Panc1 (cell line): Measurements from ENCODE around the gene IFNA2. TPM values are rescaled to one million over a fixed set of nuclear protein-coding genes. Genes with fewer than 3 reads are reported as not detected.
A peak's percentile ranks its signal among the peaks of the same experiment; 100 is the strongest.
"Not testable (repeated sequence)": the region's sequence is repeated elsewhere in the genome, so short reads cannot be mapped to it uniquely, and the experiment has no call there.

Source experiments
- ATAC-seq: fragments of 200-7000 bp; cut with Tn5 transposase; 2 replicates; pipeline ENCODE4 v1.9.1; 2020; ENCODE audit warnings: mild to moderate bottlenecking, moderate library complexity
- BruUV-seq: library from RNA; stranded (reverse); fragments of 400-500 nt; replicated peaks from 2 replicates; lab custom pipeline; 2021; lab: Mats Ljungman, UMichigan
- CTCF ChIA-PET: fragments of 300-600 bp; sonication (Branson Sonifier 250); formaldehyde crosslinking; loops from one replicate; lab custom pipeline; 2022; ENCODE audit warnings: antibody characterized with exemption; lab: Charles Lee
- POLR2A ChIA-PET: fragments of 300-600 bp; sonication (Branson Sonifier 250); formaldehyde crosslinking; loops from one replicate; lab custom pipeline; 2022; ENCODE audit warnings: antibody characterized with exemption; lab: Charles Lee
- DNase-seq: peaks from one replicate; pipeline ENCODE4 v3.0.0-alpha.2; 2010; ENCODE audit warnings: low read depth, low spot score
- H3K27ac ChIP-seq: 2 replicates; pipeline ENCODE4 v1.5.1; 2011; ENCODE audit warnings: mild to moderate bottlenecking, low read length, inconsistent platforms
- H3K27me3 ChIP-seq: fragments of 200-500 bp; sonication (Bioruptor generic); 2 replicates; pipeline ENCODE4 v1.6.0; 2014; ENCODE audit warnings: low read length, inconsistent platforms; ENCODE audit not compliant: control insufficient read depth, insufficient read depth
- H3K36me3 ChIP-seq: fragments of 200-500 bp; sonication (Bioruptor generic); 2 replicates; pipeline ENCODE4 v1.5.1; 2014; ENCODE audit warnings: inconsistent platforms, mild to moderate bottlenecking, low read length, moderate library complexity; ENCODE audit not compliant: control insufficient read depth, insufficient read depth
- H3K4me1 ChIP-seq: 2 replicates; pipeline ENCODE4 v1.5.1; 2011; ENCODE audit warnings: inconsistent platforms, mild to moderate bottlenecking, low read length, moderate library complexity; ENCODE audit not compliant: control insufficient read depth, insufficient read depth
- H3K4me3 ChIP-seq, 2 experiments: 2 replicates each; pipeline ENCODE4 v1.5.1; 2011 to 2012; ENCODE audit warnings: low read depth in 2 of 2, low read length in 2 of 2, mild to moderate bottlenecking in 2 of 2, inconsistent platforms in 1 of 2, moderate library complexity in 1 of 2
- H3K9me3 ChIP-seq: fragments of 200-500 bp; sonication (Bioruptor generic); 2 replicates; pipeline ENCODE4 v1.5.1; 2014; ENCODE audit warnings: low read depth, mild to moderate bottlenecking, inconsistent platforms, low read length, moderate library complexity; ENCODE audit not compliant: control insufficient read depth, insufficient read depth
- CTCF ChIP-seq: fragments of 450-650 bp; IDR thresholded peaks from 2 replicates; pipeline ENCODE4 v1.5.1; 2017; ENCODE audit warnings: mild to moderate bottlenecking
- POLR2AphosphoS5 ChIP-seq: IDR thresholded peaks from 2 replicates; pipeline ENCODE4 v1.6.1; 2012; ENCODE audit warnings: mild to moderate bottlenecking, low read depth, low read length, moderate library complexity
- REST ChIP-seq, 2 experiments: IDR thresholded peaks; 2 replicates each; pipeline ENCODE4 v1.6.1; 2011 to 2012; ENCODE audit warnings: low read depth in 2 of 2, control low read depth in 1 of 2, low read length in 1 of 2, mild to moderate bottlenecking in 1 of 2, moderate library complexity in 1 of 2; ENCODE audit not compliant: insufficient read depth in 1 of 2
- SIN3A ChIP-seq: IDR thresholded peaks from 2 replicates; pipeline ENCODE4 v1.6.1; 2012; ENCODE audit warnings: low read depth, mild to moderate bottlenecking, low read length, moderate library complexity, borderline replicate concordance; ENCODE audit not compliant: insufficient read depth
- TCF7L2 ChIP-seq: IDR thresholded peaks from 2 replicates; pipeline ENCODE4 v1.6.1; 2011; ENCODE audit warnings: mild to moderate bottlenecking, low read depth, low read length, inconsistent platforms
- in situ Hi-C: cut with HindIII; loops from 2 replicates; pipeline ENCODE4 v1.10.0; 2016; ENCODE audit warnings: low sequenced_read_pairs, low pct_unique_long_range_greater_than_20kb
- intact Hi-C: fragments of 100-400 bp; cut with micrococcal nuclease; formaldehyde crosslinking; loops from one replicate; pipeline ENCODE4 v1.10.0; 2022; ENCODE audit not compliant: unreplicated experiment
- total RNA-seq: library from RNA; stranded (reverse); gene quantifications from one replicate; pipeline ENCODE4 v1.2.1, GENCODE V29; 2021; ENCODE audit not compliant: unreplicated experiment

Gene IFNA2
- total RNA-seq, 1 experiment from 2014 or later = not detected

GRCh38 chr9:21381448-21382339, 3.5 kb downstream of the IFNA2 start:
- H3K4me1 ChIP-seq = no peaks in the 10 kb centered on the region

GRCh38 chr9:21371467-21371866, 13.7 kb downstream of the IFNA2 start:
- BruUV-seq, H3K27ac ChIP-seq, intact Hi-C loops, H3K4me1 ChIP-seq, H3K36me3 ChIP-seq, in situ Hi-C loops, H3K9me3 ChIP-seq, DNase-seq, POLR2A ChIA-PET, H3K4me3 ChIP-seq, ATAC-seq, H3K27me3 ChIP-seq: not testable (repeated sequence)
- CTCF ChIA-PET = interaction anchor here (0.6 kb wide), 1 partner anchor 108 kb away, joined by 3 read pairs; no protein-coding TSS in a partner anchor

More at GRCh38 chr9:21381448-21382339, 3.5 kb downstream of the IFNA2 start:
- no peaks in the 10 kb centered on the region for H3K9me3 ChIP-seq
- no peaks in the 10 kb centered on the region for H3K36me3 ChIP-seq
- CTCF ChIA-PET = no interaction called here
- DNase-seq (no peak), ATAC-seq (peak; percentile 30)
- no peaks in the 10 kb centered on the region for H3K27me3 ChIP-seq
- TF ChIP-seq REST (IDR thresholded peaks at IDR 0.05; ENCODE audit: insufficient read depth in 1 of 2, low read depth in 2 of 2, low read length in 1 of 2) (no peak), POLR2AphosphoS5 (no peak), CTCF (no peak), SIN3A (no peak), TCF7L2 (no peak)
- no TSS peak for BruUV-seq
- no peak overlapping the region for H3K27ac ChIP-seq
- in situ Hi-C loops (no loop called here), intact Hi-C loops (no loop called here)
- H3K4me3 ChIP-seq = no peak overlapping the region
- POLR2A ChIA-PET = no interaction called here

GRCh38 chr9:21367957-21368356, 17.2 kb downstream of the IFNA2 start, which contains the start of gene IFNA13:
Gene IFNA13, minus strand, starts transcription at chr9:21368057. Its CDS starts 47 bp downstream, at chr9:21368010.
- ChIA-PET POLR2A (no interaction called here), CTCF (no interaction called here)
- DNase-seq = no peak
- no peak for ATAC-seq
- H3K27me3 ChIP-seq = no peaks in the 10 kb centered on the region
- H3K36me3 ChIP-seq = no peaks in the 10 kb centered on the region
- BruUV-seq = no TSS peak
- H3K9me3 ChIP-seq = no peaks in the 10 kb centered on the region
- no peak within 1 kb of the TSS for H3K27ac ChIP-seq
- intact Hi-C loops = no loop called here
- H3K4me3 ChIP-seq = no peak within 1 kb of the TSS
- in situ Hi-C loops = no loop called here
- TF ChIP-seq POLR2AphosphoS5 (no peak), SIN3A (no peak), CTCF (no peak), TCF7L2 (no peak), REST (IDR thresholded peaks at IDR 0.05; ENCODE audit: insufficient read depth in 1 of 2, low read depth in 2 of 2, low read length in 1 of 2) (no peak)
- no peaks in the 10 kb centered on the region for H3K4me1 ChIP-seq
